SIG-M5 treated with dmso at 0.1 percent for 504 hours (cell line): ENCODE results near the gene DNAH17.
A peak's percentile ranks its signal among the peaks of the same experiment; 100 is the strongest.

Source experiments
- DNase-seq: peaks from one replicate; lab custom pipeline; 2025; ENCODE audit not compliant: unreplicated experiment; lab: John Stamatoyannopoulos, UW

DNAH17 gene

GRCh38 chr17:78497115-78497540, 80.1 kb downstream of the DNAH17 start:
- DNase-seq = peak; percentile 78

DNA sequence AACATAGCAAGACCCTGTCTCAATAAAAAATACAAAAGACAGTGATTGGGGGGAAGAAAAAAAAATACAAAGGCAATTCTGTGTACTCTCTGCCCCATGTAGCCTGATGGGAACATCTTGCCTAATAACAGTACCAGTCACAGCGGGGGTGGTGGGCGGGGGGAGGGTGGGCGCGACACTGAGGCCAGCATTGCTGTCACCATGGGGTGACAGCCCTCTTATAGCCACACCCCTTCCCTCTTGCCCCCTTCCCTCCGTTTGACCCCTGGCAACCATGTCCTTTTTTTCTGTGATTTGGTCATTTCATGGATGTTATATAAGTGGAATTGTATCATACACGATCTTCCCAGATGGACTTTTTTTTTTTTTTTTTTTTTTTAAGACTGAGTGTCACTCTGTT, 80.9 kb downstream of the DNAH17 start:
- DNase-seq = no peak

GRCh38 chr17:78495634-78496033, 81.6 kb downstream of the DNAH17 start:
- DNase-seq = no peak

DNA sequence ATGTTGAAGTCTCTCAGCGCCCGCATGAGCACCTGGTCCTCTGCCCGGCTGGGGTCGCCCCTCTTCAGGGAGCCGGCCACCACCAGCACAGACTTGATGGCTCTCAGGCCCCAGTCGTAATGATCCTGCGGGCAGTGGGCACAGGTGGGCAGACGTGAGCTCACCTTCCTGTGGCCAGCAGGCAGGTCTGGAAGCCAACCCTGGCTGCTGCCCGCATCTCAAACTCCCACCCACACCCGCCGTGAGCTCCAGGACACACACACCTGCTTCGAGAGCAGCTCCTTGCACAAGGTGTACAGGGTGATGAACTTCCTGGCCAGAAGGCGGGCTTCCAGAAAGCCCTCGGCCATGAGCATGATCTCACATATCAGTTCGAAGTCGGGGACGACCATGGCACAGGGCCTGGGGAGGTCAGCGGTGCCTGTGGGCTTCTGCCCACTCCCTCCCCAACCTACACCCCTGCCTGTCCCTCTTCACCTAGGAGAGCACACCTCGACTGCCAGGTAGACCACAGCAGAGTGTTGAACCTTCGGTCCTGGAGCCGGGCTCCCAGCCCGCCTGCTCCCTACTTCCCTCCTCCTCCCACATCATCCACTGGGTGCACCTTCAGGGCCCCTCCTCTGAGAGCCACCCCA, 82.4 kb downstream of the DNAH17 start:
- DNase-seq = no peak

DNA sequence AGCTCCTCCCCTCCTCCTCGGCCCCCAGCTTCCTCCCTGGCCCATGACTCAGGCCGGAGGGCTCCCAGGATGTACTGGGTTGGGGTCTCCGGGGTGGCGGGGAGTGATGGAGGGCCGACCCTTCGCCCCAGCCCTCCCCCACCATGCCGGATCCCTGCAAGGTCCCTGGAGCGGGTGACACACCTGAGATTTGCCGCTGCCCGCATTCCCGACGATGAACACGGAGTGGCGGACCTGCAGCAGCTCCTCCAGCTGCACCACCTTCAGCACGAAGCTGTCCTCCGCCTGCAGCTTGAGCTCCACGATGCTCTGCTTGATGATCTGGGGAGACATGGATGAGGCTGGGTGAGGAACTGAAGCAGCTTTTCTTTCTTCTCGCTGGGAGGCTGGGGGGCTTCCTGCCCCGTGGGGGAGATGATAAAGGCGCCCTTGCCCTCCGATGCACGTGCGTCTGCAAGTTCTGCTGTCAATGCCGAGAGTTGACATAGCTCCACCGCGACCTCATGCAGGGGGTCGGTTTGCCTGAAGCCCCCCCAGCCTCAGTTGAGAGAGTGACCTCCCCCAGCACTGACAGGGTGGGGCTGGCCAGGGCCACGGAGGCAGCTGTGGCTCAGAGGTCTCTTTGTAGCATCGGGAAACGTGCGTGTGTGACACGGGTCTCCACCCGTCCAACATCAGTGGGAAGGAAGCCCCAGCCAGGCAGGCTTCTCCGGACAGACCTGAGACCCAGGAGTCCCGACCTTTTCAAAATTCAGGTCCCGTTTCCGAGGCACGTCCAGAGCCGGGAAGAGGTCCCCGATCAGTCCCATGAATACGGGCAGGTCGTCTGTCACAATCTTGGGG, 83.1 kb downstream of the DNAH17 start:
- DNase-seq = no peak

- DNase-seq = no peak
These were observed 83.7 kb downstream of the DNAH17 start for GRCh38 chr17:78493450-78493849.

DNA sequence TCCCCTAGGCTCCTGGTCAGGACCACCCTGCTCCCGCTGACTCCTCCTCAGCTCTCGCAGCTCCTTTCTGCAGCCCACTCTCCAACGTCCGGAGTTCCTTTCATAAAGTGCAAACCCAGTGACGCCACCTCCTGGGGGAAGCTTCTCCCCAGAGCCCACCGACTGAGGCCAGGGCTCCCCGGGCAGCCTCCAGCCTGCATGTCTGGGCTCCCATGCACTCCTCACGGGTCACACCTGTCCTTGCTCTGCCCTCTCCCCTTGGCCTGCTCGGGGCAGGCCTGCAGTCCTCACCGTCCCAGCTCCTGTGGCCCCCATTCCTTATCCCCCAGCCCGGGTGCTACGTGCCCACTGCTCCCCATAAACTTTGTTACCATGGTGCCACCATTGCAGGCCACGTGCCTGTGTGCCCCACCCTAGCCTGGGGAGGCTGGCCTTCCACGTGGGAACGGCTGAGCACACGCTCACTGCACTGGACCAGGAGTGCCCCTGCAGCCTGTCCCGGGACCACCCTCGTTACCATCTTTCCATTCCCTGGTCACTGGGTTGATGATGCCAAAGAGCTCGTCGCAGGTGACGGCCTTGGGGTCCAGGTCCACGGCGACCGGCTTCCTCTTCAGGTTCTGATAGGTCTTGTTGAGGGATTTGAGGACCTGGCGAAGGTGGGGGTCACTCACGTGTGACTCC, 84.9 kb downstream of the DNAH17 start:
- DNase-seq = no peak

DNA sequence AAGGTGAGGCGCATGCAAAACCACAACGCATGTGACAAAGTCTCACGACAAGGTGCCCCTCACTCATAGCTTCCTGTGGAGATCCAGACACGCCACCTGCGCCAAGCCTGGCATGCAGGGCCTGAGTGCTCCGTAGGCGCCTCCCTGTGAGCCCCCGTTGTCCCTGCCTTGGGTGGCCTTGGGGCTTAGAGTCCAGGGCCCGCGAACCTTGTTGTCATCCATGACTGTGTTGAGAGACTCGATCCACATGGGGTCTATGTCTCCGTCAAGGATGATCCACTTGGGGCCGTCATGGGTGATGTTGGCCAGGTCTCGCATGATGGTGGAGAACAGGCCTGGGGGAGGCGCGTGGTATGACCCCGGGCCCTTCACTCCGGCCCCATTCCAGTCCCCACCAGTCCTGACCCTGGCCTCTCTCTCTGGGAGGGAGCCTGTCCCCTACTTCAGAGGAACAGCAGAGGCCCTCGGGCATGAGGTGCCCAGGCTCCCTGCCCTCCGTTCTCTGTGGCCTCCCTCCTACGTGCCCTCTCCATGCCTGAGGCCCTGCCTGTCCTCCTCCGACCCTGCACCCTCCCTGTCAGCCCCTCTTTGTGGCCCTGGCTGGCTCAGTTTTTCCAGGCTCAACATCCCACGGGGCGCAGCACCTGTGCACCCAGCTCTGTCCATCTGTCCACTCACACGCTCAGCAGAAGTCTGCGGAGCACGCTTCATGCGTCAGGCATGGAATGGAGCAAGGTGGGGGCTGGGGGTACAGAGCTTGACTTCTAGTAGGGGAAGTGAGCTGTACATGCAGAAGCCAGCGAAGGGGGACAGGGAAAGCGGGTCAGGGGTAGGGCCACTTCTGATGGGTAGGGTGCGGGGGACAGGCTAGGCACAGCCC, 85.7 kb downstream of the DNAH17 start:
- DNase-seq = no peak

- no peak for DNase-seq
These were observed 86.5 kb downstream of the DNAH17 start for GRCh38 chr17:78490673-78491072.

GRCh38 chr17:78490156-78490555, 87.0 kb downstream of the DNAH17 start:
- no peak for DNase-seq

GRCh38 chr17:78488867-78489634, 88.1 kb downstream of the DNAH17 start:
- DNase-seq = no peak

DNA sequence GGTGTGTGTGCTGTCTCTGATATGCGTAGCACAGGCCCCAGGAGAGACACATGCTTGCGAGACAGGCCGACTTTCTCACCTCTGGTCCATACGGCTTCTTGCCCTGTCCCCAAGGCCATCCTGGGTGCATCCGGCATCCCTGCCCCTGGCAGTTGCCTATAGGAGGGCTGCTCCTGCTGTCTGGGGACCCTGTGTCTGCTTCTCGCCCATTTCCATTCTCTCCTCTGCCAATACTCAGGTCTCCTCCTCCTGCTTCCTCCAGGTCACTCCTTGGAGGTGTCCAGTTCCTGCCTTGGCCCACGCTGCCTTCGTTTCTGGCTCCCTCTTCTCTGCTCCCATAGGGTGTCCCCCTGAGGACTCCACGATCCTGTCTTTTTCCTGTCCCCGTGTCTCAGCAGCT, 89.0 kb downstream of the DNAH17 start:
- no peak for DNase-seq

DNA sequence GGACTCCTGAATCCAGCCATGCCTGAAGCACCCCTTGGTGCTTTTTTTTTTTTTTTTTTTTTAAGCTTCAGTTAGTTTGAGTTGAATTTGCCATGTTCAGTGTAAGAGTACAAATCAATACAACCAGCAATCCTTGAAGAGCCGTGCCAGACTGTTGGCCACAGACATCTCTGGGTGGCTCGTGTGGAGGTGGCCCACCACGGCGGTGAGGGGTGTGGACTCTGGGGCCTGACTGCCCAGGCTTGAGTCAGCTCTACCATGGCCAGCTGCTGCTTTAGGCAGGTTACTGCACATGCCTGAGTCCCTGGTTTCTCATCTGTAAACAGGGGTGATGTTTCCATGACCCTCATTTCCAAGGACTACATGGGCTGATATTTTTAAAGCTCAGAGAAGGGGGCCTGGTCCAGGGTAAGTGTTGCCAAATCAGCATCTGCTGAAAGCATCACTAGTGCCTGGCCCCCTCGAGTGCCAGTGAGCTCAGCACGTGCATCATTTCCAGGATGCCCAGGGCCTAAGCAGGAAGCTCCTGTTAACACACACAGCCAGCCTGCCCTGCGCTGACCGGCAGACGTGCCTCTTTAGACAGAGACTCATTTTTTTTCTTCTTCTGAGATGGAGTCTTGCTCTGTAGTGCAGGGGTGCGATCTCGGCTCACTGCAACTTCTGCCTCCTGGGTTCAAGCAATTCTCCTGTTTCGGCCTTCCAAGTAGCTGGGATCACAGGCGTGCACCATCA, 90.1 kb downstream of the DNAH17 start:
- DNase-seq = no peak

DNA sequence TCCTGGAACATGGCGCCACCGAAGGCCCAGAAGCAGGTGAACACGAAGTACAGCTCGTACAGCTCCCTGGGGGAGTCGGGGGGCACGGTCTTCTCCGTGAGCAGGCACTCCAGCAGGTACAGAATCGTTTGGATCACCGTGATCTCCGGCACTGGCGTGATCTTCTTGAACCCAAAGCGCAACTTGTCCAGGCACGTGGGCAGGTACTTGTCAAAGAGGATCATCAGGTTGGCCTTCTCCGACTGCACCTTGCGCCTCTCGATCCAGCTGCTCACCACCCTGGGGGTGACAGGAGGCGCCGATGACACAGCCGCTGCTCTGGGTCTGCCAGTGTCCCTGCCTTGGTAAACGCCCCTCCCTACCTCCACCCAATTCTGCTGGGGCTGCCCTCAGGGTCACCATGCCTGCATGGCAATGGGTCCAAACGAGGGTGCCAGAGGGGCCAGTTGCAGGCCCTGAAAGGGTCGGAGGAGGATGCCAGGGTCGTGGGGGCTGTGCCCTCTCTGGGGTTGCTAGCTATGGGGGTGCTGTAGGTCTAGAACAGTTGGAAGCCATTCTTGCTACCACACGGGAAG, 90.9 kb downstream of the DNAH17 start:
- DNase-seq = no peak

GRCh38 chr17:78485290-78486168, 91.7 kb downstream of the DNAH17 start:
- no peak for DNase-seq

GRCh38 chr17:78484271-78485246, 92.6 kb downstream of the DNAH17 start:
- DNase-seq = peak; percentile 27

GRCh38 chr17:78479369-78479768, 97.8 kb downstream of the DNAH17 start:
- DNase-seq = no peak
